SW 1271 (cell line): ENCODE measurements around the gene GRIP1.

Experiments used
- DNase-seq, 2 experiments: peaks; one replicate each; lab custom pipeline; 2025; lab: John Stamatoyannopoulos, UW

Gene GRIP1

GRCh38 chr12:66449531-66449930 is 229.3 kb downstream of the GRIP1 start:
- DNase-seq: no peak

GRCh38 chr12:66447643-66448042 is 231.2 kb downstream of the GRIP1 start:
- no peak for DNase-seq

GRCh38 chr12:66446276-66446675 is 232.6 kb downstream of the GRIP1 start:
- DNase-seq: no peak

DNA sequence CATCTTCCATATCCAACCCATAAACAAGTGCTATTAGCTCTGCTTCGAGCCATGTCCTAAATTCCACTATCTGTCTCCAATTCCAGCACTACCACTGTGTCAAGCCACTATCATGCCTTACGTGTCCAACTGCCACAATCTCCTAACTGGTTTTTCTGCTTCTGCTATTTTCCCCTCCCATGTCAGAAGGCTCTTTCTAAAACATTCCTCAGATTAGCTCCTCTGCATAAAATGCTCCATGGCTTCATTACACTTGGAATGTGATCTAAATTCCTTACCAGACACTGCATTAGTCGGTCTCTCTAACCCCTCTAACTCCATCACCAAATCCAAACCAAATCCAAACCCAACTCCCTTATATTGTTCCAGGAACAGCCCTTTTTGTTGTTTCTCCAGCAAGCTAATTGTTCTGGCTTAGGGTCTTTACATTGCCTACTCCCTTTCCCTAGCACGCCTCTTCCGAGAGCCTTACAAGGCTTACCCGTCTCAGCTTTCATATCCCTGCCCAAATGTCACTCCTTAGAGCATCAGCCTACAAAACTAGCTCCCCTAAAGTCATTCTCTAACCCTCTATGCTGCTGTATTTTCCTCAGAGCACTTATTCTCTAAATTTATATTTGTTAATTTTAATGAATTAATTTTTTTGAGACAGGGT is 236.8 kb downstream of the GRIP1 start:
- no peak for DNase-seq

- no peak for DNase-seq
Observed at GRCh38 chr12:66438601-66439000, 240.3 kb downstream of the GRIP1 start.

- no peak for DNase-seq
Observed at GRCh38 chr12:66430106-66430505, 248.8 kb downstream of the GRIP1 start.

DNA sequence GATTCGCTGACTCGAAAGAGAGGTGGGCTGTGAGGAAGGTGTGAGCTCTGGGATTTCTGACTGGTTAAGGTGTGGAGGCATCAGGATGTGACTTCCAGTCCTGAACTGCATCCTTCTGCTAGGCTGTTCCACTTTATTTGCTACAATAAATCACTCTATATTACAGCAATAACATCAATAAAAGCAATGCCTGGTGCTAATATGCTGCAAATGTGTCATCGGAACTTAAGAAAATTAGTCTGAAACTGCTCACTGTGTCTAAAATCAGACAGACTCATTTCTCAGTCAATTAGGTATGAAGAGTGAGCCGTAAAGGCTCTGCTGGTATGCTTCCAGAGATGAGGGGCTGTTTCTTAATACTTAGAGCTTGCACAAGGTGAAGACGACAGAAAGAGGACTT is 250.0 kb downstream of the GRIP1 start:
- no peak for DNase-seq

- no peak for DNase-seq
Observed at GRCh38 chr12:66428261-66428660, 250.6 kb downstream of the GRIP1 start.

DNA sequence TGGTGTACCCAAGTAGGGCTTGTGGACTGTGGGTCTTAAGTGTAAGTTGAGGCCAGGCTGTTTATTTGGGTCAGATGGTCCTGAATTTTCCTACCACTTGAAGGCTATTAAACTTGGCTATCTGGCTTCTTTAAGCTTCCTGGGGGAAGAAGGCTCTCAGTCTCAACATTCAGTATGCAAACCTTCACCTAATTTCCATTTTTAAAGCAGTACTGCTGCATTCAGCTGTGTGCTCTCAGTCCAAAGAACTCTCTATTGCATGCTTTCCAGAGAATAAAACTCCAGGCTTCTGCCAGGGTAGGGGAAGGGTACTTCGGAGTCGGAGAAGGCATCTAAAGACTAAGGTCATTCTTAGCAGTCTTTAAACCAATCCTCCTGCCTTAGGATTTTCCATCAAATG is 252.2 kb downstream of the GRIP1 start:
- DNase-seq: no peak

- no peak for DNase-seq
Observed at GRCh38 chr12:66423266-66423665, 255.6 kb downstream of the GRIP1 start.

DNA sequence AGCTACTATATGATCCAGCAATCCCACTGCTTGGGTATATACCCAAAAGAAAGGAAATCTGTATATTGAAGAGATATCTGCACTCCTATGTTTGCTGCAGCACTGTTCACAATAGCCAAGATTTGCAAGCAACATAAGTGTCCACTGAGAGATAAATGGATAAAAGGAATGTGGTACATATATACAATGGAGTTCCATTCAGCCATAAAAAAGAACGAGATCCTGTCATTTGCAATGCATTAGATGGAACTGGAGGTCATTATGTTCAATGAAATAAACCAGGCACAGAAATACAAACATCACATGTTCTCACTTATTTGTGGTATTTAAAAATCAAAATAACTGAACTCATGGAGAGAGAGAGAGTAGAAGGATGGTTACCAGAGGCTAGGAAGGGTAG is 260.0 kb downstream of the GRIP1 start:
- no peak for DNase-seq

GRCh38 chr12:66417217-66417616 is 261.7 kb downstream of the GRIP1 start:
- no peak for DNase-seq

DNA sequence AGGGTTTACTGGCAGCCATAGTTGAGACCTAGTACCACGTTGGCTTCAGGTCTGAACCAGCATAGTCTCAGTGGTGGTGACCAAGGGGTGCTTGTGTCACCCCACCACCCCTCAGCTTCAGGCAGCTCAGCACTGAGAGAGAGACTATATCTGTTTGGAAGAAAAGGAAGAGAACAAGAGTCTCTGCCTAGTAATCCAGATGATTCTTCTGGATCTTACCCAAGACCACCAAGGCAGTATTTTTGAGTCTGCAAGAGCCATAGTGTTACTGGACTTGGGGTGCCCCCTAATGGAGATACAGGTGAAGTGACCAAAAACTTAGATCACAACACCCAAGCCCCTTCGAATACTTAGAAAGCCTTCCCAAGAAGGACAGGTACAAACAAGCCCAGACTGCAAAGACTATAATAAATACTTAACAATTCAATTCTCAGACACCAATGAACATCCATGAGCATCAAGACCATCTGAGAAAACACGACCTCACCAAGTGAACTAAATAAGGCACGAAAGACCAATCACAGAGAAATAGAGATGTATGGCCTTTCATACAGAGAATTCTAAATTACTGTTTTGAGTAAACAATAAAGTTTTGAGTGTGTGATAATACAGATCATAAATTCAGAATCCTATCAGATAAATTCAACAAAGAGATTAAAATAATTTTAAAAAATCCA is 269.5 kb downstream of the GRIP1 start:
- DNase-seq: peak in 1 of 2 experiments; percentile 23

DNA sequence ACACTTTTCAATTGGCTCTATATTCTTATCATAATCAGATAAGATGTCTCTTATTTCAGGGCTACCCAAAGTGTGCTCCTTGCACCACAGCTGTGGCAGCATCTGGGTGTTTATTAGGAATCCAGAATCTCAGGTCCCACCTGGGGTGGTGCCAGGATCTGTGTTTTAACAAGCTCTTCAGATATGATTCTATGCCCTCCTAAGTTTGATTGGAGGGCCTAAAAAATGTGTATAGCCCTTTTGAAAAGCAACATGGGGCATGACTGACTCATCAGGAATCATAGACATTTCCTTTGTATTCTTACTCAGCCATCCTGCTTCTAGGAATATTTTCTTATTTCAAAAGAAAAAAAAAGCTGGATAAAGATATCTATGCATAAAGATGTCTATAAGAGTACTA is 273.5 kb downstream of the GRIP1 start:
- peak; percentile 9 to 28 for DNase-seq

DNA sequence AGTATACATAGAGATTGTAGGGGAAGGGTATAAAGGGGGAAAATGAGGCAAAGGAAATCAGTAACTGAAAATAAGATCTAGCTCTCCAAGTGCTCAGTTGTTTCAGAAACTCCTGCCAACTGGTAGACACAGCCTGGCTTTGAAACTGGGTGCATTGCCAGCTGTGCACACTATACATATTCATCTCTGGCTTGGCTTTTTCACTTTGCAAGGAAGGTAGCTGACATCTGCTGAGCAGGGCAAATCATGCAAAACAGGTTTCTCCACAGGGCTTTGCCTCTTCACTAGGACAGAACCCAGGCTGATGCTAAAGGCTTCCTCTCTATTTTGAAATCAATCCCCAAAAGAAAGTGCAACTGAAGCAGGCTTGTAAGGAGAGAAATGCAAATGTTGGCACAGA is 275.1 kb downstream of the GRIP1 start:
- DNase-seq: no peak

DNA sequence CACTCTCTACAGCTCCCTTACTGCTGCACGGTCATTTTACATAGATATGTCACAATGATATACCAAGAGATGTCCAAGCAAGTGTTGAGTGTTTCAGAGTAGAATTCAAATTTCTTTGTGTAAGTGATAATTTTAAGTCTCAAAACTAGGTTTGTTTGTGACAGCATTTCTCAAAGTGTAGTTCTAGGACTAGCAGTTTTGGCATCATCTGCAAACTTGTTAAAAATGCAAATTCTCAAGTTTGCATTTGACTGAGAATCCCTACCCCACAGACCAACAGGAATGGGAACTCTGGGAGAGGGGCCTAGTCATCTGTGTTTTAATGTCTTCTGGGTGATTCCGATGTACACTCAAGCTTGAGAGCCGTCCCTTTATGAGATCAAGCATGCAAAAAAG is 279.0 kb downstream of the GRIP1 start:
- DNase-seq: no peak

GRCh38 chr12:66398931-66399910 is 279.7 kb downstream of the GRIP1 start:
- no peak for DNase-seq

DNA sequence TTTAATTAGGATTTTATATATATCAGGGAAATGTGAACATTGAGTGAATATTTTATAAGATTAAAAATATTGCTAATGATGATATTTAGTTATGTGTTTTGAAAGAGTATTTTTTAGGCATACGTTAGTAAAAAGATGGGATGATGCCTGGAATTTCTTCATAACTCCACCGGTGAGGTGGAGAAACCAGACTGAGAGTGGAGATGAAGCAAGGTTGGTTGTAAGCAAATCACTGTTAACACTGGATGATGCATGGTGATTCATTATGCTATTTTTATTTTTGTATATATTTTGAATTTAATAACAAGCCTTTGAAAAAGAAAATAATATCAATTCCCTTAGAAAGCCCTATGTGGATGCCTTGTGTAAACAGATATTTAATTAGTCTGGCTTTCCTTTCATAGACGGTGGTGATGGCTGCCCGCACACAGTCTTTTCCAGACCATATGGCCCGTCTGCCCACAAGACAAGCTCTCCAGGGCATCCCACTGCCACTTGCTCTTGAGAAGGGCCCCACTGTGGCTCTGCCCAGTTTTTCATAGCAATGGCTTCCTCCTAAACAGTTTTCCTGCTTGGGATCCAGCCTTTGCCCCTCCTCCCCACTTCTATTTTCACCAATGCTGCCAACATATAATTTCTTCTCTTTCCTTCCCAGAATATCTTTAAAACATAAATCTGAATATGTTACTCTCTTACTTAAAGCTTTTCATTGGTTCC is 281.1 kb downstream of the GRIP1 start:
- no peak for DNase-seq

DNA sequence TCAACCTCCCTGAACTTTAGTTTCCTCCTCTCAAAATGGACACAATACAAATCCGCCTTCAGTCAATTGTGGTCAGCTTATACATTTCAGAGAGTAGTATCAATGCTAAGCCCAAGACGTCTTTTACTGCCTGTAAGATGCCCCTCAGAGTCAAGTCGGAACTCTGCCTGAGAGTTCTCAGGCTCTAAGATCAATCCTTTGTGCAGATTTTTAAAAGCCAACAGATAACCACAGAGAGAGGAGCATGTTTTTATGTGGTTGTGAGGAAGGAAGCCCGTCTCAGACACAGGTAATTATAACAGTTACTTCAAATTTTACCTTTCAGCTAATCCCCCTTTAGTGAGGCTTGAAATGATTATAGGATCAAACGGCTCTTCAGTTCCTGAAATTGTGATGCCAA is 285.0 kb downstream of the GRIP1 start:
- no peak for DNase-seq

- DNase-seq: no peak
Observed at GRCh38 chr12:66392266-66392915, 286.5 kb downstream of the GRIP1 start.

DNA sequence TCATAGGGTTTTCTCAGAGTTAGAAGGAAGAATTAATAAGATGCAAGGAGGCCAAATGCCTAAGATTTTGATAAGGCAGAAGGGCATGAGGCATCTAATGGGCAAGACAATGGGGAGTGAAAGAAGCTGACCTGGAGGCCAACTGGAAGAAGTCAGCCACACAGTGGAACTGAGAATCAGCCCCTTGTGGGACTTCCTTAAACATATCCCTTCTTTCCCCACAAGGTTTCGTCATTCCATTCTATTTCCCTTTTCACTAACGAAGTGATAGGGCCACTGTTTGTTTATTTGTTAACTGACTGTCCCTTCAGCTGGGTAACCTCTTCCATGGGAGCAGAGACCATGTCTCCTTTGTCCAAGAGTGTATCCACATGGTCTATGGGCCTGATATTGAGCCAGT is 290.4 kb downstream of the GRIP1 start:
- no peak for DNase-seq

DNA sequence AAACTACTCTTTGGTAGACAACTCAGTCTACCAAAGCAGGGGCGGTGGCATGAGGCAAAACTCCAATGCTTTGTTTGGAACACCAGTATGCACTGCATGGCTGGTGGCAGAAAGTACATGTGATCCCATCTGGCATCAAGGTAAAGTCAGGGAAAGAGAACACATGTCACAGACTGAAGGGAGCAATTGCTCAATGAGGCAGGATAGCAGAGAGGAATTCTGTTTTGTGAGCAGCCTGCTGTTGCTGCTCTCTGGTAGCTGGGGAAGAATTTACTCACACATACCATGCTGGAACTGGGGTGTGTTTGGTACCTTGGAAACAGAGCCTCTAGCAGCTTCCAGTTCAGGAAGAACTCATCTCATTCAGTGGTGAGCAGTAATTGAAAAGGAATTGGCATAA is 291.8 kb downstream of the GRIP1 start:
- DNase-seq: no peak
